GM12878 (cell line): Measurements from ENCODE around the gene DENND1A. TPM values are rescaled to one million over a fixed set of nuclear protein-coding genes. Genes with fewer than 3 reads are reported as not detected.
A peak's percentile ranks its signal among the peaks of the same experiment; 100 is the strongest.

Source experiments
- ATAC-seq: fragments of 200-7000 bp; cut with Tn5 transposase; 3 replicates; pipeline ENCODE4 v1.9.1; 2020; ENCODE audit warnings: mild to moderate bottlenecking, moderate library complexity
- BruUV-seq: library from RNA; stranded (reverse); fragments of 400-500 nt; replicated peaks from 2 replicates; lab custom pipeline; 2021; lab: Mats Ljungman, UMichigan
- CTCF ChIA-PET: fragments of 300-600 bp; sonication (Branson Sonifier 250); formaldehyde crosslinking; extraction: SDS; loops from one replicate; lab custom pipeline; 2021; ENCODE audit warnings: inconsistent platforms; lab: Yijun Ruan, JAX
- POLR2A ChIA-PET: fragments of 350-600 bp; formaldehyde crosslinking; extraction: SDS; loops from one replicate; lab custom pipeline; 2021; ENCODE audit warnings: inconsistent platforms; lab: Charles Lee
- RAD21 ChIA-PET: fragments of 300-600 bp; sonication (Branson Sonifier 250); formaldehyde crosslinking; loops from one replicate; lab custom pipeline; 2023; ENCODE audit warnings: antibody characterized with exemption; ENCODE audit not compliant: unreplicated experiment; lab: Charles Lee
- SMC1A ChIA-PET: fragments of 300-600 bp; sonication (Branson Sonifier 250); formaldehyde crosslinking; loops from one replicate; lab custom pipeline; 2023; ENCODE audit not compliant: unreplicated experiment, uncharacterized antibody; lab: Charles Lee
- DNase-seq: peaks from one replicate; pipeline ENCODE4 v3.0.0-alpha.2; 2011; ENCODE audit warnings: low read depth, low spot score
- FAIRE-seq: peaks from 3 replicates; lab custom pipeline; 2011; peaks lifted over from hg19 to GRCh38; lab: Jason Lieb, UNC
- H2AFZ ChIP-seq: 2 replicates; pipeline ENCODE4 v1.6.0; 2011; ENCODE audit warnings: low read depth, low read length, control low read depth; ENCODE audit not compliant: control insufficient read depth
- H3K27ac ChIP-seq: 2 replicates; pipeline ENCODE4 v1.5.1; 2011; ENCODE audit warnings: control low read depth; ENCODE audit not compliant: control insufficient read depth, insufficient read depth
- H3K27me3 ChIP-seq, 2 experiments: replicated peaks in 1 of 2; 2 replicates each; pipeline versions ENCODE4 v1.6.0 to v1.6.1; 2011; ENCODE audit warnings: low read length in 1 of 2; ENCODE audit not compliant: control insufficient read depth in 2 of 2, insufficient read depth in 2 of 2
- H3K36me3 ChIP-seq, 2 experiments: 2 replicates each; pipeline ENCODE4 v1.5.1; 2011; ENCODE audit warnings: low read length in 1 of 2; ENCODE audit not compliant: control insufficient read depth in 2 of 2, insufficient read depth in 2 of 2
- H3K4me1 ChIP-seq: 2 replicates; pipeline ENCODE4 v1.6.1; 2011; ENCODE audit warnings: mild to moderate bottlenecking, low read length, moderate library complexity, mixed read lengths; ENCODE audit not compliant: control insufficient read depth, insufficient read depth
- H3K4me2 ChIP-seq: 2 replicates; pipeline ENCODE4 v1.6.0; 2011; ENCODE audit warnings: control low read depth; ENCODE audit not compliant: control insufficient read depth, insufficient read depth
- H3K4me3 ChIP-seq: fragments of 200-600 bp; sonication (generic); 2 replicates; pipeline ENCODE4 v1.5.1; 2016
- H3K79me2 ChIP-seq: 2 replicates; pipeline ENCODE4 v1.6.0; 2011; ENCODE audit warnings: low read length; ENCODE audit not compliant: control insufficient read depth, insufficient read depth
- H3K9ac ChIP-seq: 2 replicates; pipeline ENCODE4 v1.8.0; 2011; ENCODE audit warnings: low read length, control low read depth, mixed read lengths; ENCODE audit not compliant: control insufficient read depth, insufficient read depth
- H3K9me3 ChIP-seq: replicated peaks from 3 replicates; pipeline ENCODE4 v1.5.1; 2011; ENCODE audit warnings: mild to moderate bottlenecking, low read length; ENCODE audit not compliant: control insufficient read depth, insufficient read depth
- H4K20me1 ChIP-seq: 2 replicates; pipeline ENCODE4 v1.6.0; 2011; ENCODE audit not compliant: control insufficient read depth, insufficient read depth
- BCL11A ChIP-seq: IDR thresholded peaks from 2 replicates; pipeline ENCODE4 v1.6.1; 2011; ENCODE audit warnings: low read depth, low read length
- CBFB ChIP-seq: IDR thresholded peaks from 2 replicates; pipeline ENCODE4 v1.6.1; 2016; ENCODE audit warnings: antibody characterized with exemption, low read depth
- CREM ChIP-seq: IDR thresholded peaks from 2 replicates; pipeline ENCODE4 v1.6.1; 2014; ENCODE audit warnings: antibody characterized with exemption, low read depth
- CUX1 ChIP-seq: IDR thresholded peaks from 2 replicates; pipeline ENCODE4 v1.6.1; 2012; ENCODE audit warnings: improper control_type of control experiment, low read depth, low read length; ENCODE audit not compliant: insufficient replicate concordance
- E4F1 ChIP-seq: fragments of 450-650 bp; IDR thresholded peaks from 2 replicates; pipeline ENCODE4 v1.6.1; 2018; ENCODE audit warnings: borderline replicate concordance, mild to moderate bottlenecking; ENCODE audit not compliant: partially characterized antibody
- IKZF1 ChIP-seq: fragments of 450-650 bp; conservative IDR thresholded peaks from 2 replicates; pipeline ENCODE4 v1.6.1; 2017; ENCODE audit warnings: antibody characterized with exemption, mild to moderate bottlenecking
- KAT2A ChIP-seq: conservative IDR thresholded peaks from 2 replicates; pipeline ENCODE4 v1.6.1; 2011; ENCODE audit warnings: low read depth, low read length; ENCODE audit not compliant: control insufficient read depth
- MEF2A ChIP-seq: IDR thresholded peaks from 2 replicates; pipeline ENCODE4 v1.6.1; 2011; ENCODE audit warnings: low read depth, mild to moderate bottlenecking, low read length, moderate library complexity; ENCODE audit not compliant: insufficient read depth
- POLR2A ChIP-seq: IDR thresholded peaks from 2 replicates; pipeline ENCODE4 v1.6.1; 2011; ENCODE audit warnings: low read depth, mild to moderate bottlenecking, low read length
- POLR2AphosphoS5 ChIP-seq: IDR thresholded peaks from 2 replicates; pipeline ENCODE4 v1.6.1; 2011; ENCODE audit warnings: mild to moderate bottlenecking, low read length, inconsistent platforms
- SMAD5 ChIP-seq: IDR thresholded peaks from 2 replicates; pipeline ENCODE4 v1.6.1; 2016; ENCODE audit warnings: antibody characterized with exemption, low read depth
- SP1 ChIP-seq: IDR thresholded peaks from one replicate; pipeline ENCODE4 v1.6.1; 2011; ENCODE audit warnings: low read depth, low read length
- SPI1 ChIP-seq: IDR thresholded peaks from 2 replicates; pipeline ENCODE4 v1.6.1; 2011; ENCODE audit warnings: low read depth, mild to moderate bottlenecking, low read length, moderate library complexity, borderline replicate concordance; ENCODE audit not compliant: insufficient read depth
- SRF ChIP-seq, 2 experiments: IDR thresholded peaks; 2 replicates each; pipeline ENCODE4 v1.6.1; 2011; ENCODE audit warnings: low read depth in 2 of 2, low read length in 2 of 2, mild to moderate bottlenecking in 1 of 2, moderate library complexity in 1 of 2
- STAT3 ChIP-seq: IDR thresholded peaks from 2 replicates; pipeline ENCODE4 v1.6.1; 2011; ENCODE audit warnings: low read depth, low read length, improper control_type of control experiment
- TAF1 ChIP-seq: IDR thresholded peaks from 2 replicates; pipeline ENCODE4 v1.6.1; 2011; ENCODE audit warnings: mild to moderate bottlenecking, low read depth, low read length, borderline replicate concordance
- WGBS: methylation state at CpG from one replicate; pipeline ENCODE4 v1.1.6; 2016; ENCODE audit warnings: low lambda C conversion rate; ENCODE audit not compliant: insufficient replicate concordance, insufficient coverage; ENCODE audit errors: missing lambda C conversion rate; 5-methylcytosine and 5-hydroxymethylcytosine counted together
- in situ Hi-C: fragments of 300-500 bp; cut with MboI; formaldehyde crosslinking; loops from 9 replicates; pipeline ENCODE4 v1.14.3; 2018; ENCODE audit warnings: mixed read lengths
- intact Hi-C: fragments of 100-400 bp; cut with micrococcal nuclease; formaldehyde crosslinking; loops from one replicate; pipeline ENCODE4 v1.14.2; 2022; ENCODE audit not compliant: unreplicated experiment
- polyA plus RNA-seq, 11 experiments: library from polyadenylated mRNA; depleted of rRNA in 4 of 11; unstranded in 6 of 11; stranded (reverse) in 5 of 11; fragments of >200 nt; fragmentation: Nextera tagmentation in 4 of 11; fragmentation: Illumina TruSeq in 1 of 11; extraction: Ambion mirVana in 4 of 11; extraction: Trizol in 1 of 11; gene quantifications; 1 replicate in 1 of 11; 2 replicates in 10 of 11; pipeline versions ENCODE4 v1.2.1 to v1.2.3, GENCODE V29; 2011 to 2016; ENCODE audit warnings: inconsistent platforms in 2 of 11, missing spikeins in 2 of 11, low read depth in 1 of 11
- total RNA-seq, 4 experiments: library from RNA; depleted of rRNA in 3 of 4; stranded (reverse); fragments of >200 nt in 3 of 4; fragmentation: Illumina TruSeq in 1 of 4; extraction: Trizol in 1 of 4; gene quantifications; 2 replicates each; pipeline versions ENCODE4 v1.2.1 to v1.2.3, GENCODE V29; 2013 to 2021

DENND1A gene
- total and polyA plus RNA-seq, 10 of the 15 experiments (the other 5 are each of a cell fraction or from before 2014, with no cell fraction given) = 14.1 to 48.6 (median 35.2) TPM

- ChIA-PET POLR2A (interaction anchor here (0.5 to 2.5 kb wide), 7 partner anchors 15 to 1782 kb away, joined by 3 to 8 read pairs (median 4); no protein-coding TSS in a partner anchor), CTCF (interaction anchor here (0.9 to 3.9 kb wide), 8 partner anchors 10 to 430 kb away, joined by 3 to 23 read pairs (median 6); partner anchors contain the start of gene ZBTB6), SMC1A (interaction anchor here (0.5 to 12.9 kb wide), 21 partner anchors 11 to 440 kb away, joined by 3 to 268 read pairs (median 4); no protein-coding TSS in a partner anchor), RAD21 (interaction anchor here (0.7 to 2.5 kb wide), 16 partner anchors 10 to 270 kb away, joined by 3 to 12 read pairs (median 3); no protein-coding TSS in a partner anchor)
- Histone ChIP-seq H3K36me3 (no peaks in the 10 kb centered on the region), H3K4me2 (peak overlapping the region; percentile 93), H3K4me3 (peak overlapping the region; percentile 46), H3K9ac (peak overlapping the region; percentile 74), H2AFZ (peak overlapping the region; percentile 63), H3K27ac (peak overlapping the region; percentile 97), H3K9me3 (no peaks in the 10 kb centered on the region), H4K20me1 (no peaks in the 10 kb centered on the region), H3K79me2 (no peaks in the 10 kb centered on the region), H3K27me3 (no peaks in the 10 kb centered on the region), H3K4me1 (peaks cover 74% of the 10 kb centered on the region)
- ATAC-seq = peak; percentile 53
- intact Hi-C loops = loop anchor here (10.0 kb wide), 2 partner anchors 439 to 509 kb away; partner anchors contain the start of gene RC3H2
- TSS peak; percentile 70 for BruUV-seq
- FAIRE-seq = peak; percentile 86
- 30% methylated on average over 13 of the region's 13 CpGs for WGBS
- in situ Hi-C loops = loop anchor here (5.0 kb wide), 1 partner anchor 111 kb away; no protein-coding TSS in a partner anchor
- no peak for DNase-seq
- TF ChIP-seq IKZF1 (peak; percentile 52), KAT2A (no peak), POLR2A (peak; percentile 64), MEF2A (peak; percentile 39; the same call in 1 of the 2 replicates), SP1 (peak; percentile 55), STAT3 (no peak), CUX1 (no peak), SPI1 (peak; percentile 91), POLR2AphosphoS5 (peak; percentile 78), SMAD5 (peak; percentile 71; the same call in 1 of the 2 replicates), CBFB (peak; percentile 26; the same call in 1 of the 2 replicates), TAF1 (peak; percentile 88; the same call in 1 of the 2 replicates), CREM (peak; percentile 44; the same call in 1 of the 2 replicates), BCL11A (peak; percentile 31; the same call in 1 of the 2 replicates), SRF (IDR thresholded peaks at IDR 0.05; ENCODE audit: low read depth in 2 of 2, low read length in 2 of 2) (no peak), E4F1 (no peak)
Measured at GRCh38 chr9:123343443-123344191, 586.3 kb downstream of the DENND1A start.
